Stimulated activated CD4-positive, alpha-beta T cell treated with anti-CD3 and anti-CD28 coated beads, Interleukin-15, amount 100 ng/mL, for 48 hours (primary cell): Measurements from ENCODE around the gene OR2A12.
"Not testable (repeated sequence)": the region's sequence is repeated elsewhere in the genome, so short reads cannot be mapped to it uniquely, and the experiment has no call there.

Source experiments
- DNase-seq, 2 donors: peaks; one replicate each; pipeline ENCODE4 v3.0.0-alpha.2; 2020; ENCODE audit warnings: low read depth in 2 of 2

Gene OR2A12

GRCh38 chr7:144118341-144118740, 32.3 kb downstream of the OR2A12 start:
- no peak for DNase-seq

GRCh38 chr7:144122876-144123275, 36.8 kb downstream of the OR2A12 start, which contains the start of gene OR2A14:
Gene OR2A14, plus strand, starts transcription at chr7:144123176. Its CDS starts 5,937 bp downstream, at chr7:144129113.
- DNase-seq: no peak

- peak; percentile 81 to 89 for DNase-seq
Measured at GRCh38 chr7:144127714-144128334, 41.7 kb downstream of the OR2A12 start.

DNA sequence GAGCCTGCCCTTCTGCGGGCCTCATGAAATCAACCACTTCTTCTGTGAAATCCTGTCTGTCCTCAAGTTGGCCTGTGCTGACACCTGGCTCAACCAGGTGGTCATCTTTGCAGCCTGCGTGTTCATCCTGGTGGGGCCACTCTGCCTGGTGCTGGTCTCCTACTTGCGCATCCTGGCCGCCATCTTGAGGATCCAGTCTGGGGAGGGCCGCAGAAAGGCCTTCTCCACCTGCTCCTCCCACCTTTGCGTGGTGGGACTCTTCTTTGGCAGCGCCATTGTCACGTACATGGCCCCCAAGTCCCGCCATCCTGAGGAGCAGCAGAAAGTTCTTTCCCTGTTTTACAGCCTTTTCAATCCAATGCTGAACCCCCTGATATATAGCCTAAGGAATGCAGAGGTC, 43.5 kb downstream of the OR2A12 start:
- DNase-seq: not testable (repeated sequence)

DNA sequence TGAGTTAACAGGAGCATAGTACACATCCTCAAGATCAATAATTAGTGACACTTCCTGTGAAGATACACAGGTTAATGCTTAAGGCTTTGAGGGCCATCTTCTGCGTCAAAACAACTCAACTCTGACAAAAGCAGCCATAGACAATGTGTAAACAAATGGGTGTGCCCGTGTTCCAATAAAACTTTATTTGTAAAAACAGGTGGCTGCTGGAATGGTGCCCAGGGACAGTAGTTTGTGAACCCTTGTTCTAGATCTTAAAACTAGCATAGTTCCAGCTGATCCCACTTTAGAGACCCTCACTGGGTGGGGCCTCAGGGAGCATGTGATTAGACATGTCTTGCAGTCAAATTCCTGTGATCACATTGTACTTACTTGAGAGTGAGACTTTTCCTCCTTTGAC, 44.7 kb downstream of the OR2A12 start:
- DNase-seq: no peak

DNA sequence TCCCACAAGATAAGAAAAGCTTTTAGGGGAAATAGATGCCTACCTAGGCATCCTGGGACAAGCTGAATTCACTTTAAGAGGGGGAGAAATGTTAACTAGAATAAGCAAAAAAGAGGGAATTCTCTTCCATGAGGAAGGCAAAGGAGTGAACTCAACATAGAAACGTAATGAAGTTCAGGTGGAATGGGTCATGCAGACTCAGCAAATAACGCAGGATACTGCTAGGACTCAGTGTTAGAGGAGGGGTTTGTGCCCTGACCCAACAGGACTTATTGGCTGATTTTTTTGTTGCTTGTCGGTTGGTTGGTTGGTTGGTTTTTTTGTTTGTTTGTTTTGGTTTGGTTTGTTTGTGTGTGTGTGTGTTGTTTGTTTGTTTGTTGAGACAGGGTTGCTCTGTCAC, 46.2 kb downstream of the OR2A12 start:
- no peak for DNase-seq

GRCh38 chr7:144133307-144133706, 47.2 kb downstream of the OR2A12 start:
- no peak for DNase-seq

- DNase-seq: no peak
Measured at GRCh38 chr7:144134116-144134515, 48.0 kb downstream of the OR2A12 start.

DNA sequence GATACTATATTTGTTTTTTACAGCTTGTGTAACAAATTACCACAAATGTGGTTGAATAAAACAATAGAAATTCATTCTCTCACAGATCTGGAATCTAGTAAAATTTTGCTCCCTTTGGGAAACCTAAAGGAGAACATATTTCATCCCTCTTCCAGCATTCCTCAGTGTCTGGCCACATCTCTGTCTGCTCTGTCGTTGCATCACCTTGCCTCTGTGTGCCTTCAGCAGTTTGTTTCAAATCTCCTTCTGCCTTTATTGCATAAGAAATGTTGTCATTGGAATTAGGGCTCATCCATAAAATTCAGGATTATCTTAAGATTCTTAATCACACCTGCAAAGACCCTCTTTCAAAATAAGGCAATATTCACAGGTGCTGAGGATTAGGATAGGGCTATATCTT, 51.4 kb downstream of the OR2A12 start:
- DNase-seq: no peak

GRCh38 chr7:144142187-144142586, 56.1 kb downstream of the OR2A12 start:
- DNase-seq: no peak

DNA sequence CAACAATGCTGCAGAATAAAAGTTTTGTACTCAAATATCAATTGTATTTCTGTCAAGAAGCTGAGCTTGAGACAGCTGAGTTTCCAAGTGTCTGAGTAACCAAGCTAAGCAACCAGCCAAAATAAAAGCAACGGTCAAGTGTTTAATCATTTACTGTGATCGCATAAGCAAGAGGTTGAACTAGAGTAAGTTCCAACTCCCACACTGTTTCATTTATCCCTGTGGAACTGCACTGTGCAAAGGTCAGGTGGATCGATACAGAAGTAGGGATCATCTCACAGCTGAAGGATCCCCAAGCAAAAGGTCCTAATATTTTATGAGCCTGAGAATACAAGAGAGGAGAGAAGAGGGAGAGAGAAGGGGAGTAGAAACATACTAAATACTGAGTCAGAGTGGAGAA, 58.3 kb downstream of the OR2A12 start:
- no peak for DNase-seq

- DNase-seq: no peak
Measured at GRCh38 chr7:144148224-144148827, 62.2 kb downstream of the OR2A12 start.
